GM18498 (cell line): ENCODE results near the gene NAPG.
A peak's percentile ranks its signal among the peaks of the same experiment; 100 is the strongest.
"Not testable (repeated sequence)": the region's sequence is repeated elsewhere in the genome, so short reads cannot be mapped to it uniquely, and the experiment has no call there.

Experiments used
- ATAC-seq: cut with Tn5 transposase; IDR thresholded peaks from one replicate; pipeline ENCODE4 v1.9.1; 2021; ENCODE audit warnings: mild to moderate bottlenecking, moderate library complexity; ENCODE audit not compliant: unreplicated experiment

Gene NAPG

DNA sequence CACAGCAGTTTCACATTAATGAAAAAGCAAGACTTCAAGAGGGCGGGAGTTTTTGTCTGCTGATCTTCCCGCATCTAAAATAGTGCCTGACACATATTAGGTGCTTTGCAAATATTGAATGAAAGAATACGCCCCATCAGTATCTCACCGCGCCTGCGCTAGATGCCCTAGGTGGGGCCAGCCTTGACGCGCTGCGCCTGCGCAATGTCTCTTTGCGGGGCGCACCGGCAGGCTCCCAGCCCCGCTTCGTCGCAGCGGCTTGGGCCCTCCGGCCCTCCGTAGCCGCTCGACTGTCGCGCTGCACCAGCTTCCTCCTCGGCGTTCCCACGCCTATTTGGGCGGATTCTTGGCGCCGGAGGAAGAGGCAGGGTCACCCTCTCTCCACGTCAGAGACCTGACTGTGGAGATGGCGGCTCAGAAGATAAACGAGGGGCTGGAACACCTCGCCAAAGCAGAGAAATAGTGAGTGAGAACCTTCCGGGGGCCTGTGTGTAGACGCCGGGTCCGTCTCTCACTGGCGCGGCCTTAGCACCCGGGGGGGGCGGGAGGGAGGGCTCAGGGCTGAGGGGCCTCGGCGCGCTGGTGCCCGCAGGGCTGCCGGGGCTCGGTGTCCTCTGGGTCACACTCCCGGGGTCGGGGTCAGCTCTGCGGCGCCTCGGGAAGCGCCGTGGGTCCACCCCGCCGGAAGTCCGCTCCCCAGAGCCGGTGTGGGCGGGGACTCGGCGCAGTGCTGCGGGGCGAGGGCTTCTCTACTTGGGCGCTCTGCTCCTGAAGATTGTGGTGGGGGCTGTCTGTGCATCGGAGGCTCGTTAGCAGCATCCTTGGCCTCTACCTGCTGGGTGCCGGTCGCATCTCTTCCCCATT, at the start of gene NAPG:
Gene NAPG (plus strand): TSS at position 331 of the 864 bp plus-strand sequence. CDS start 76 bp downstream, at position 407.
- peak; percentile 89 for ATAC-seq

- no peak for ATAC-seq
These were observed 49.5 kb upstream of the NAPG start for GRCh38 chr18:10476338-10476791.

- ATAC-seq = no peak
These were observed 48.5 kb upstream of the NAPG start for GRCh38 chr18:10477121-10477862.

DNA sequence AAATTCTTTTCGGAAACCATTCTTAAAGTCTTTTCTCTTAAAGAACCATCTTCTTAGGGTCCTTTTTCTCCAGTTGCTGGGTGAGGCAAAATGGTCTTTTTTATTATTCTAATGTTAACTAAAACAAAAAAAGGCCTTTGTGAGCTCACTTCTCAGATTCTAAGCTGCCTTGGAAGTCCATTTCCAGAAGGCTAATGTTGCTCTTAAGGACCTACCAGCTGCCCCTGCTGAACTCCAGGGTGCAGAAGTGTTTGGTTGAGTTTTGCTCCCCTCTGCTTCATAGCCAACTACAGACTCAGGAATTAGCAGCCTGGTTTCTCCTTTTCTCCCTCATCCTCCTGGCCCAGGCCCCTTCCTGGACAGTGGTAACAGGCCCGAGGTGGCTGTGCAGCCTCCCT, 48.0 kb upstream of the NAPG start:
- no peak for ATAC-seq

DNA sequence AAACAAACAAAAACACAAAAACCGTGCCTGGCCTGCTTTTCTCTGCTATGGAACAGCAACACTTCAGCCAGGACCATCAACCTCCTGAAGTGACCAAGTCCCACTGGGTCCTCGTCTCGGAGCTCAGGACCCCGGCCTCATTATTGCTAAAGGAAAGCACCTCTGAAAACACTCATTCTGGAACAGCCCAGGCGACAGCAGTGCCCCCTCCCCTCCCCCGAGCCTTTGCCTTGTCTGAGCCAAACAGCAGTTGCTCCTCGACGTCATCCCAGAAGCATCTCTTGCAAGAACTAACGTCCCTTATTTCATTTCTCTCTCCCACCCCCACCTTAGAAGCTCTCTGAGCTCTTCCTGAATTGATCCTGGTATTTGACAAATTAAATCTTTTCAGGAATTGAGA, 44.0 kb upstream of the NAPG start:
- ATAC-seq = no peak

GRCh38 chr18:10482363-10482984, 43.4 kb upstream of the NAPG start:
- ATAC-seq = no peak

DNA sequence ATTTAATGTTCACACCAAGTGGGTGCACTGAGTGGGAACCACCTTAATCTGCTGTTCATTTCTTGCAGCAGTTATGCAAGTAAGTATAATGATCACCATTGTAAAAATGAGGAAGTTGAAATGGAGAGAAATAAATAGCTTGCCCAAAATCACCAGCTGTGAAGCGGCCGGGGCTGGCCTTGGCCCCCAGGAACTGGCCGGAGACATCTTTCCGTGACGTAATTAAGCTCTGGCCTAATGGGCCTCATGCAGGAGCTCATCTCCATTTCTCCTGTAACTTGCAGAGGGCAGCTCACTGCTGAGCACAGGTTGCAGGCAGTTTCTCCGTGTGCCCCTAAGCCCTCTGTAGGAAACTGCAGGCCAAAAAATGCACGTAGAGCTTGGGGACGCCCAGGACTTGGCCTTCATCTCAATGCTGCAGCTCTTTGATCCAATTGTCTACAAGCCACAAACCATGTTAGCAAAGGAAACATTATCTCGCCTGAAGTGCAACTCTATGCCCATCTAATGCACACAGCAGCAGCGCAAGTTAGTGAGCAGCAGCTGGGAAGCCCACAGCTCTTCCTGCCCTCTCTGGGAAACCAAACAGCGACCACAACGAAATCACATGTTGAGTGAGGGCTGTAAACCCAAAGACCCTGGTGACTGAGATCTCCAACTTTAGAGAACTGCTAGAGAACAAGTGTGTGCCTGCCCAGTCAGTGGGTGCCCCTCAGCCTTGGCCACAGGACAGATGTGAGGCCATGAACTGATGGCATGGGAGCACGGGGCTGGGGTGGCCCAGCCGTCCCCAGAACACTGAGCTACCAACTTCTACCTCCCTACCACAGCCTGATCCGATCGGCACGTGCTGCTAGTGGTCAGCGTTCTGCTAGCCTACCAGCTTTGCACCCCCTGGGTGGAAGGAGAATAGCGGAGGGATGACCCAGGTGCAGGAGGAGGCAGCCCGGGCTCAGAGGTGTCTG, 42.6 kb upstream of the NAPG start:
- ATAC-seq = peak; percentile 82

DNA sequence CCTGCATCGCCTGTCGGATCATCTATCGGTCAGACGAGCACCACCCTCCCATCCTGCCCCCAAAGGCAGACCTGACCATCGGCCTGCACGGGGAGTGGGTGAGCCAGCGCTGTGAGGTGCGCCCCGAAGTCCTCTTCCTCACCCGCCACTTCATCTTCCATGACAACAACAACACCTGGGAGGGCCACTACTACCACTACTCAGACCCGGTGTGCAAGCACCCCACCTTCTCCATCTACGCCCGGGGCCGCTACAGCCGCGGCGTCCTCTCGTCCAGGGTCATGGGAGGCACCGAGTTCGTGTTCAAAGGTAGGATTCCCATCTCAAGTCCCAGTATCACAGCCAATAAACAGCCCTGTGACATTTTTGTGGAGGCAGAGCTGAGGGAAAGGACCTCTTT, 40.4 kb upstream of the NAPG start:
- no peak for ATAC-seq

DNA sequence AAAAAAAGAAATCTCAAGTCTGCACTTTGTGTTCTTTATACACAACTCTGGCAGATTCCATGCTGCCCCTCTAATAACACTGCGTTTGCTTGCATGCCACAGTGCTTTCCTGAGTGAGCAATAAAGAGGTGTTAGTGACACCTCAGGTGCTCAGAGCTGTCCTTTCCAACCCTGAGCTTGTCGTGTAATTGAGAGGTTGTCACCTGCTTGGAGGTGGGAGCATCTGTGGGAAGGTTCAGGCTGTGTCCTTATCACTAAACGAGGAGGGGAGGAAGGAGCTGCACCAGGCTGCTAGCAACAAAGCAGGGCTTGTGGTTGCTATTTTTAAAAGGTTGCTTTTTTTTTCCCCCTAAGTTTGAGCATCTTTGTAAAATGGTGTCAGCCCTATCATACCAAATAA, 39.5 kb upstream of the NAPG start:
- ATAC-seq = no peak

DNA sequence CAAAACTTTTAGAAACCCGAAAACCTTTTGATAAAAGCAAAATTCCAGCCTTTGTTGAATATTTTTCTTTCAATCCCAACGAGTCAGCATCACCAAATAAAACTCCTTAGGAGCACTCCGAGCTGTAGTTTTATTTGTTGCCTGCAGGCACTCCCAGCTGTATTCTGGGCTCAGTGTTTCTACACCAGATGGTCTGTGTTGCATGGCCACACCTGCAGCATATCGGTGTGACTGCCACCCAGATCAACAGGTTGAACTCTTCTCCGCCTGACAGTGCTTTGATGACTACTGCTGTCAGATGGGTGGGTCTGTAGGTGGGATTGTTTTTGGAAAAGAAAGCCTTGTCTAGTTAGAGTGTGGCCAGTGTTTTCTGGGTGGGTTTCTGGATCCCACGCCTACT, 38.7 kb upstream of the NAPG start:
- ATAC-seq = no peak

GRCh38 chr18:10488017-10488416, 37.8 kb upstream of the NAPG start:
- no peak for ATAC-seq

- ATAC-seq = peak; percentile 100
These were observed 35.2 kb upstream of the NAPG start for GRCh38 chr18:10490401-10491165.

- ATAC-seq = no peak
These were observed 29.9 kb upstream of the NAPG start for GRCh38 chr18:10495936-10496335.

GRCh38 chr18:10497206-10497749, 28.5 kb upstream of the NAPG start:
- no peak for ATAC-seq

DNA sequence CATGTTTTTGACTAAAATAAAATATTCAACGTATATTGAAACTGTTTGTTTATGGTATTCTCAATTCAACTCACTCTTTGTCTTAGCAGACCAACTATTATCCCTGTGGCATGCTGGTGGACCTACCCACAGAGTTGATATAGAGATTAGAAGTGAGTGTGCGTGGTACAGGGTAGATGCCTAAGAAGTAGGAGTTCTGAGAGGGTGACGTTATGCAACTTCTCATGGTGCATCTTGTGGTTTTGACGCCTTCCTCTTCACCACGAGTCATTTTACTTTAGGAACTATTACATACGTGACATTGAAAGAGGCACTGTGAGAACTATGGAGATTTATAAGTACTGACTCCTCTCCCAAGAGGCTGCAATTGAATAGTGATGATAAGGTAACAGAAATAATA, 26.6 kb upstream of the NAPG start:
- no peak for ATAC-seq

- no peak for ATAC-seq
These were observed 25.8 kb upstream of the NAPG start for GRCh38 chr18:10500038-10500437.

GRCh38 chr18:10504723-10505122, 21.1 kb upstream of the NAPG start:
- no peak for ATAC-seq

- ATAC-seq = not testable (repeated sequence)
These were observed 19.9 kb upstream of the NAPG start for GRCh38 chr18:10505892-10506291.

DNA sequence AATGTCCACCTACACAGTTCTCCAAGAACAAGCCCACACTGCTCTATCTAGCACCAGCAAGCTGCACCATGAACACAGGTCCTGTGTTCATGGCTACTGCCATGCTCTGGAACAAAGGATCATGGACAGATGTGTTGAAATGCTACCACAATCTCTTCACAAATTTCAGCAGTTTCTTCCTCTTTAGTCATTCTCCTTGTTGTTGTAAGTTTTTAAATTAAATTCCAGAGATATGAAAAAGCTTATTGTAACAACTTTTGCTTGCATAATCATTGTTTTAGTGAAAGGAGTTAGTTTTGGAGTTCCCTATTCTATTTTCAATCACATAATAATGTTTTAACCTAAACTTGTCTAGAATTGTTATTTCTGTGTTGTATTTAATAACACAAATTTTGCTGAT, 17.2 kb upstream of the NAPG start:
- no peak for ATAC-seq
